Testis (tissue), 2 donors: ENCODE results near the gene PDGFD.

Experiments used
- CTCF ChIP-seq, 3 experiments: fragments of 450-650 bp in 2 of 3; fragments of 200-600 bp in 1 of 3; sonication (generic) in 1 of 3; IDR thresholded peaks; one replicate each; pipeline ENCODE4 v1.5.1; 2016 to 2019; ENCODE audit warnings: antibody characterized with exemption in 3 of 3, mild to moderate bottlenecking in 2 of 3, moderate library complexity in 1 of 3
- POLR2A ChIP-seq: fragments of 450-650 bp; IDR thresholded peaks from one replicate; pipeline ENCODE4 v1.6.1; 2017; ENCODE audit warnings: antibody characterized with exemption, mild to moderate bottlenecking, moderate library complexity

DNA sequence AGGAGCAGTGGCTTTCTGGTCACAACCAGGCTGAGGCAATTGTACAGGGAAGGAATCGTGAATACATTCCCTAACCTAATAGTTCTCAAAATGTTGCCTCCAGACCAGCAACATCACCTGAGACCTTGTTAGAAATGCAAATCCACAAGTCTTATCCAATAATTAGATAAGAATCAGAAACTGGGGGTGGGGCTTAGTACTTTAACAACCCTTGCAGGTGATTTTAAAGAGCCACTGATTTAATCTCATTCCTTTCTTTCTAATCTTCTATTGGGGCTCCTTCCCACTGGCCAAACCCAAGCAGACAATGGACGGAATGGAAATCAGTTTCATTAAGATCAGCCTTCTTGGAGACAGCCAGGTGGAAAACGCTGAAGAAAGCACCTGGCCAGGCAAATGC, 269.9 kb downstream of the PDGFD start:
- TF ChIP-seq POLR2A: no peak
- no peak for TF ChIP-seq CTCF (IDR thresholded peaks at IDR 0.05)
